Nephron progenitor cell (in vitro differentiated cells): ENCODE data around the gene PMPCA.

ENCODE experiments used
- DNase-seq: peaks from one replicate; pipeline ENCODE4 v3.0.0; 2021
- H3K27ac Mint-ChIP-seq: 2 replicates; pipeline ENCODE4 v1.8.0; 2021; ENCODE audit warnings: mild to moderate bottlenecking, moderate library complexity, mixed read lengths
- H3K27me3 Mint-ChIP-seq: 2 replicates; pipeline ENCODE4 v1.8.0; 2021; ENCODE audit warnings: mild to moderate bottlenecking, low read depth, mixed read lengths; ENCODE audit not compliant: poor library complexity
- H3K36me3 Mint-ChIP-seq: 2 replicates; pipeline ENCODE4 v1.8.0; 2021; ENCODE audit warnings: low read depth, mixed read lengths
- H3K4me1 Mint-ChIP-seq: 2 replicates; pipeline ENCODE4 v1.8.0; 2021; ENCODE audit warnings: mixed read lengths
- H3K4me3 Mint-ChIP-seq: 2 replicates; pipeline ENCODE4 v1.8.0; 2021; ENCODE audit warnings: mild to moderate bottlenecking, moderate library complexity, mixed read lengths
- H3K9me3 Mint-ChIP-seq: 2 replicates; pipeline ENCODE4 v1.8.0; 2021; ENCODE audit warnings: mild to moderate bottlenecking, moderate library complexity, mixed read lengths
- TF ChIP-seq, protein P1 (sequence below): fragments of 200-600 bp; sonication (generic); IDR thresholded peaks from 2 replicates; pipeline ENCODE4 v1.5.0; 2021; ENCODE audit warnings: antibody characterized with exemption

The PMPCA gene

DNA sequence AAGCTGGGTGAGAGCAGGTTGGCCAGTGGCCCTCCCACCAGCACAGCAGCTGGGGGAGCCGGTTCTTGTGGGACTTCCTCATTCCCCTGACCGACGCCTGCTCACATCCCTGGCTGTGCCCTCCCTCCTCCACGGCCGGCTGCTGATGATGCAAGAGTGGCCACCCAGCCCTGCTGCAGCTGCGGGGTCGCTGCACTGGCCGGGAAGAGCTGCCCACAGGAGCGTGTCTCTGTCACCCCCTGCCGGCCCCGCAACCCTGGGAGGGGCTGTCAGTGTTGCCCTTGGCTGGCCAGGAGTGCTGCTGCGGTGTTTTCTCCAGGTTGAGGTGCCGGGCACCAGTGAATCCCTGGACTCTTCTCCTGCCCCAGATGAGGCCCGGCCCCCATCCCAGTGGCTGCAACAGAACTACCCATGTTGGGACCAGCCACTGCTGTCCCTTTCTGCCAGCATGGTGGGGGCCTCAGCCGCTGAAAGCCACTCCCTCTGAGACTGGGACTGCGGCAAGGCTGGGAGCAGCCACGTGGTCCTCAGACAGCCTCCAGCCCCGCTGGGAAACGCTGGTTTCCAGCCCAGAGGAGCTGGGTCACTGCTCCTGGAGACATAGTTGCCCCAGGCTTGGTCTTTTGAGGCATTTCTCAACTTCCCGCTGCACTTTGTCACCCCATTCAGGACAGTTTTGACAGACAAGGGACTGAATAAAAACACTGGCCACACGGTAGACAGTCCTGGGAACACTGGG lies 37.7 kb upstream of the PMPCA start:
- no peak overlapping the region for H3K27ac Mint-ChIP-seq
- peak; percentile 78 for DNase-seq

DNA sequence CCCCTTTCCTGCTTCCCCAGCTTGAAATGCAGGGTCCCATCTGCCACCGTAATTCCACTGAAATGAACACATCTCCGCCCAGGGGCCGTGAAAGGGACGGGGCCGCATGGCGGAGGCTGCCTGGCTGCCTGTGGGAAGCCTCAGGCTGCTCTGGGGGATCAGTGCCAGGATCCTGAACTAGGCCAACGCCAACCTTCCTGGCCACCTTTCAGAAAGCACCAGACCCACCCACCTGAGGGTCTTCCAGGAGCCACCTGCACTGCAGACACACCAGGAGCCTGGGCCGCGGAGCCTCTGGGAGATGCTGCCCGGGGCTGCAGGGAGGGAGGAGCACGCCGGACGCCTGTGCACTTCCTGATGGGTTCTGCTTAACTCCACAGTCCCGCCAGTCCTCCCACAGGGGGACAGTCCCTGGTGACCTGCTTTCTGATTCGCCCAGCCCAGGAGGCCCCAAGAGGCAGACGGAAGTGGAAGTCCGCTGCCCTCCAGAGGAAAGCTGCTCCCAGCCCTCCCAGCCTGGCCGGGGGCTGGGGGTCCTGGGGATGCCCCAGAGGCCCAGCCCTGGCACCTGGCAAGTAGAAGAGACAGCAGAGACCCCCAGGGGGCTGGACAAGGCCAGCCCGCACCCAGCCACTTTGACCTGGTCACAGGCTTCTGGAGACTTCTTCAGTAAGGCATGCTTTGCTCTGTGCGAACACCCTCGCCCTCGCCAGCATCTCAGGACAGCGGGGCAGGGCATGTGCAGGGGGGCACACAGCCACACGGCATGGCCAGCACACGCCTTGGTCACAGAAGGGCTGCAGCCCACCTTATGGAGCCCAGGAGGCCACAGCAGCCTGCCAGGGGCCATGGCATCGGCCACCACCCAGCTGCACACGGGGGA lies 36.9 kb upstream of the PMPCA start, which contains the start of gene CARD9:
Gene CARD9, minus strand, starts transcription at position 370 of the 883 bp plus-strand sequence. CDS start 1,591 bp downstream, outside the sequence.
- Mint-ChIP-seq H3K36me3 (no peaks in the 10 kb centered on the region), H3K4me3 (no peak within 1 kb of the TSS), H3K9me3 (no peaks in the 10 kb centered on the region), H3K27ac (peak within 1 kb of the TSS; percentile 22), H3K27me3 (peaks cover 2% of the 10 kb centered on the region), H3K4me1 (peaks cover 22% of the 10 kb centered on the region)
- no peak for DNase-seq
- TF ChIP-seq, protein P1, sequence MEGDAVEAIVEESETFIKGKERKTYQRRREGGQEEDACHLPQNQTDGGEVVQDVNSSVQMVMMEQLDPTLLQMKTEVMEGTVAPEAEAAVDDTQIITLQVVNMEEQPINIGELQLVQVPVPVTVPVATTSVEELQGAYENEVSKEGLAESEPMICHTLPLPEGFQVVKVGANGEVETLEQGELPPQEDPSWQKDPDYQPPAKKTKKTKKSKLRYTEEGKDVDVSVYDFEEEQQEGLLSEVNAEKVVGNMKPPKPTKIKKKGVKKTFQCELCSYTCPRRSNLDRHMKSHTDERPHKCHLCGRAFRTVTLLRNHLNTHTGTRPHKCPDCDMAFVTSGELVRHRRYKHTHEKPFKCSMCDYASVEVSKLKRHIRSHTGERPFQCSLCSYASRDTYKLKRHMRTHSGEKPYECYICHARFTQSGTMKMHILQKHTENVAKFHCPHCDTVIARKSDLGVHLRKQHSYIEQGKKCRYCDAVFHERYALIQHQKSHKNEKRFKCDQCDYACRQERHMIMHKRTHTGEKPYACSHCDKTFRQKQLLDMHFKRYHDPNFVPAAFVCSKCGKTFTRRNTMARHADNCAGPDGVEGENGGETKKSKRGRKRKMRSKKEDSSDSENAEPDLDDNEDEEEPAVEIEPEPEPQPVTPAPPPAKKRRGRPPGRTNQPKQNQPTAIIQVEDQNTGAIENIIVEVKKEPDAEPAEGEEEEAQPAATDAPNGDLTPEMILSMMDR: no peak

More for the DNA sequence above, 37.7 kb upstream of the PMPCA start:
- Mint-ChIP-seq H3K9me3 (no peaks in the 10 kb centered on the region), H3K36me3 (no peaks in the 10 kb centered on the region), H3K27me3 (peaks cover 2% of the 10 kb centered on the region), H3K4me1 (peaks cover 30% of the 10 kb centered on the region), H3K4me3 (no peak overlapping the region)
- TF ChIP-seq, protein P1: no peak

DNA sequence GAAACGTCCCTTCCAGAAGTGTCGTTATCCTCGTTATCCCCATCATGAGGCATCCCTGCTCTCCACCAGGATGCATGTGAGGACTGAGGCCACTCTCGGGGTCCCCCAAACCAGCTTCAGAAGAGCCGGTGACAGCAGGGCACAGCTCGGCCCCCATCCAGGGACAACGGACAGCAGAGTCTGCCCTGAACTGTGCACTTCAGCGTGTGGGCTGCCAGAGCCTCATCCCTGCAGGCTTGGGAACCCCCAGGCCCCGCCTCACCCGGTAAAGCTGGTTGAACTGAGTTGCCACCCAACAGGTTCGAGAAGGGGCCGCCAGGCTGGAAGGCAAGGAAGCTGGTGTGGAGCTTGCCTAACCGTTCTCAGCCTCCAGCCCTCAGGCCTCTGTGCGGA lies 36.3 kb upstream of the PMPCA start:
- H3K4me3 Mint-ChIP-seq: no peak overlapping the region
- H3K27ac Mint-ChIP-seq: peak overlapping the region; percentile 22
- no peak for DNase-seq
- H3K36me3 Mint-ChIP-seq: no peaks in the 10 kb centered on the region
- TF ChIP-seq, protein P1: no peak
- peaks cover 2% of the 10 kb centered on the region for H3K27me3 Mint-ChIP-seq
- H3K4me1 Mint-ChIP-seq: peaks cover 22% of the 10 kb centered on the region
- H3K9me3 Mint-ChIP-seq: no peaks in the 10 kb centered on the region

DNA sequence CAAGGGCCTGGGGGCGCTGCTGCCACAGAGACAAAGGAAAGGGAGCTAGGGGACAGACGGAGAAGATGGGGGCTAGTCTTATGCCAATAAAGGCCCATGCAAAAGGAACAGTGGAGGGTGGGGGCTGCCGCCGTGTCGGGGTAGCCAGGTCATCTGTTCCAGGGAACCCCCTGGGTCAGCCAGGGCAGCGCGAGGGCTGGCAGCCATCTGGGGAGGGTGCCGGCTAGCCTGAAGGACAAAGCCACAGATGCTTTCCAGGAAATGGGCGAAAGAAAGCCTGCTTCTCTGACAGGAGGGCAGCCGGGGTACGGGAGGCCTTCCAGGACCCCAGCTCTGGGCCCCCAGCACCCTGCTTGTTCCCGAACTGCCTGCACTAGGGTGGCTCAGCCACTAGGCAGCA lies 35.4 kb upstream of the PMPCA start:
- H3K27me3 Mint-ChIP-seq: peaks cover 2% of the 10 kb centered on the region
- H3K9me3 Mint-ChIP-seq: no peaks in the 10 kb centered on the region
- TF ChIP-seq, protein P1: no peak
- peaks cover 22% of the 10 kb centered on the region for H3K4me1 Mint-ChIP-seq
- no peak overlapping the region for H3K4me3 Mint-ChIP-seq
- H3K36me3 Mint-ChIP-seq: no peaks in the 10 kb centered on the region
- DNase-seq: no peak
- peak overlapping the region; percentile 54 for H3K27ac Mint-ChIP-seq

DNA sequence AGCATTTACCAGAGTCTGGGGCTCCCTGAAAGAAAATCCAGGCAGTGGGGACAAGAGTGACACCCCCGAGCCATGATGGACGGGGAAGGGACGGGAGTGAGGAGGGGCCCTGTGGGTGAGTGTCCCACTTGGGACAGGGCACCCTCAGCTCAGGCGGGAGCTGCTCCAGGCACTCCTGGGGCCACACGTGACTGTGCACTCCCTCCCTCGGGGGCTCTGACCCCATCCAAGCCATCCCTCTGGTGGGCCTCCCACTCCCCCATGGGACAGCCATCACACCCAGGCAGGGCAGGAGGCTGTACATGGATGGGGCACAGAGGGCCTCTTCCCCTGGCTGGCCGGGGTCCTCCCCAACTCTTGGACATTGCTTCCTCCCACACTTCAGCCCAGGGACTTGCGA lies 34.0 kb upstream of the PMPCA start:
- Mint-ChIP-seq H3K4me1 (peaks cover 22% of the 10 kb centered on the region), H3K9me3 (no peaks in the 10 kb centered on the region), H3K27ac (no peak overlapping the region), H3K27me3 (peaks cover 2% of the 10 kb centered on the region), H3K4me3 (no peak overlapping the region), H3K36me3 (no peaks in the 10 kb centered on the region)
- no peak for DNase-seq
- TF ChIP-seq, protein P1: no peak
